SJSA1 (cell line): ENCODE measurements around the gene MCRS1. TPM values are rescaled to one million over a fixed set of nuclear protein-coding genes. Genes with fewer than 3 reads are reported as not detected.

ENCODE experiments used
- DNase-seq, 2 experiments: peaks; one replicate each; pipeline ENCODE4 v3.0.0-alpha.2; 2015 to 2020; ENCODE audit warnings: low spot score in 2 of 2, low read depth in 1 of 2
- H3K27ac ChIP-seq: fragments of 250-450 bp; sonication (Bioruptor Pico); 2 replicates; pipeline ENCODE4 v1.5.1; 2020; ENCODE audit warnings: mild to moderate bottlenecking, moderate library complexity
- H3K27me3 ChIP-seq: fragments of 250-450 bp; sonication (Bioruptor Pico); replicated peaks from 2 replicates; pipeline ENCODE4 v1.5.1; 2020; ENCODE audit warnings: mild to moderate bottlenecking, moderate library complexity
- H3K36me3 ChIP-seq: fragments of 250-450 bp; sonication (Bioruptor Pico); 2 replicates; pipeline ENCODE4 v1.5.1; 2020; ENCODE audit warnings: mild to moderate bottlenecking
- H3K4me1 ChIP-seq: fragments of 250-450 bp; sonication (Bioruptor Pico); replicated peaks from 2 replicates; pipeline ENCODE4 v1.6.1; 2021; ENCODE audit warnings: mild to moderate bottlenecking
- H3K4me3 ChIP-seq: fragments of 250-450 bp; sonication (Bioruptor Pico); 2 replicates; pipeline ENCODE4 v1.5.1; 2020; ENCODE audit warnings: mild to moderate bottlenecking
- H3K9me3 ChIP-seq: fragments of 250-450 bp; sonication (Bioruptor Pico); replicated peaks from 2 replicates; pipeline ENCODE4 v1.5.1; 2020; ENCODE audit warnings: mild to moderate bottlenecking
- total RNA-seq: library from RNA; depleted of rRNA; stranded (reverse); fragments of >200 nt; shearing (Covaris generic); gene quantifications from 2 replicates; pipeline ENCODE4 v1.2.3, GENCODE V29; 2014

Gene MCRS1
- total RNA-seq, 1 experiment from 2014 or later: 73.6 TPM

GRCh38 chr12:49588721-49589516, 21.0 kb upstream of the MCRS1 start:
- Histone ChIP-seq H3K27me3 (no peaks in the 10 kb centered on the region), H3K27ac (no peak overlapping the region), H3K36me3 (no peaks in the 10 kb centered on the region; the same call in 1 of the 2 replicates), H3K4me1 (no peaks in the 10 kb centered on the region), H3K9me3 (no peaks in the 10 kb centered on the region), H3K4me3 (no peak overlapping the region)
- no peak for DNase-seq

- Histone ChIP-seq H3K36me3 (no peaks in the 10 kb centered on the region; the same call in 1 of the 2 replicates), H3K27me3 (no peaks in the 10 kb centered on the region), H3K27ac (no peak overlapping the region), H3K4me3 (no peak overlapping the region), H3K9me3 (no peaks in the 10 kb centered on the region), H3K4me1 (no peaks in the 10 kb centered on the region)
- no peak for DNase-seq
Measured at GRCh38 chr12:49588281-49588680, 20.3 kb upstream of the MCRS1 start.

- no peak overlapping the region for H3K27ac ChIP-seq
- no peaks in the 10 kb centered on the region; the same call in 1 of the 2 replicates for H3K36me3 ChIP-seq
- H3K27me3 ChIP-seq: no peaks in the 10 kb centered on the region
- no peak overlapping the region for H3K4me3 ChIP-seq
- no peaks in the 10 kb centered on the region for H3K4me1 ChIP-seq
- DNase-seq: no peak
- H3K9me3 ChIP-seq: no peaks in the 10 kb centered on the region
Measured at GRCh38 chr12:49587174-49587908, 19.4 kb upstream of the MCRS1 start.

GRCh38 chr12:49585477-49586459, 17.8 kb upstream of the MCRS1 start:
- Histone ChIP-seq H3K9me3 (no peaks in the 10 kb centered on the region), H3K36me3 (no peaks in the 10 kb centered on the region; the same call in 1 of the 2 replicates), H3K4me3 (no peak overlapping the region), H3K27me3 (no peaks in the 10 kb centered on the region), H3K4me1 (no peaks in the 10 kb centered on the region), H3K27ac (no peak overlapping the region)
- no peak for DNase-seq

GRCh38 chr12:49584591-49584990, 16.6 kb upstream of the MCRS1 start:
- Histone ChIP-seq H3K4me1 (no peaks in the 10 kb centered on the region), H3K27me3 (no peaks in the 10 kb centered on the region), H3K9me3 (no peaks in the 10 kb centered on the region), H3K27ac (no peak overlapping the region), H3K4me3 (no peak overlapping the region), H3K36me3 (no peaks in the 10 kb centered on the region; the same call in 1 of the 2 replicates)
- no peak for DNase-seq

GRCh38 chr12:49583366-49584094, 15.6 kb upstream of the MCRS1 start:
- Histone ChIP-seq H3K27ac (no peak overlapping the region), H3K4me3 (no peak overlapping the region), H3K4me1 (no peaks in the 10 kb centered on the region), H3K36me3 (no peaks in the 10 kb centered on the region; the same call in 1 of the 2 replicates), H3K27me3 (no peaks in the 10 kb centered on the region), H3K9me3 (no peaks in the 10 kb centered on the region)
- DNase-seq: no peak

GRCh38 chr12:49582850-49583249, 14.9 kb upstream of the MCRS1 start:
- Histone ChIP-seq H3K27me3 (no peaks in the 10 kb centered on the region), H3K4me3 (no peak overlapping the region), H3K9me3 (no peaks in the 10 kb centered on the region), H3K27ac (no peak overlapping the region), H3K4me1 (no peaks in the 10 kb centered on the region), H3K36me3 (no peaks in the 10 kb centered on the region; the same call in 1 of the 2 replicates)
- no peak for DNase-seq

GRCh38 chr12:49582201-49582600, 14.3 kb upstream of the MCRS1 start:
- no peak for DNase-seq
- no peak overlapping the region for H3K4me3 ChIP-seq
- H3K27ac ChIP-seq: no peak overlapping the region

GRCh38 chr12:49580572-49581535, 12.9 kb upstream of the MCRS1 start:
- Histone ChIP-seq H3K9me3 (no peaks in the 10 kb centered on the region), H3K4me3 (no peak overlapping the region), H3K4me1 (no peaks in the 10 kb centered on the region), H3K27me3 (no peaks in the 10 kb centered on the region), H3K36me3 (no peaks in the 10 kb centered on the region; the same call in 1 of the 2 replicates), H3K27ac (no peak overlapping the region)
- DNase-seq: peak; percentile 74 to 83

More at GRCh38 chr12:49582201-49582600, 14.3 kb upstream of the MCRS1 start:
- H3K4me1 ChIP-seq: no peaks in the 10 kb centered on the region
- no peaks in the 10 kb centered on the region; the same call in 1 of the 2 replicates for H3K36me3 ChIP-seq
- no peaks in the 10 kb centered on the region for H3K9me3 ChIP-seq
- H3K27me3 ChIP-seq: no peaks in the 10 kb centered on the region

GRCh38 chr12:49578471-49579112, 10.7 kb upstream of the MCRS1 start:
- no peak for DNase-seq
- no peak overlapping the region for H3K27ac ChIP-seq
- no peak overlapping the region for H3K4me3 ChIP-seq
- no peaks in the 10 kb centered on the region for H3K4me1 ChIP-seq
- no peaks in the 10 kb centered on the region for H3K27me3 ChIP-seq
- H3K36me3 ChIP-seq: no peaks in the 10 kb centered on the region
- H3K9me3 ChIP-seq: no peaks in the 10 kb centered on the region

- no peaks in the 10 kb centered on the region for H3K36me3 ChIP-seq
- no peak overlapping the region for H3K27ac ChIP-seq
- no peak for DNase-seq
- H3K4me3 ChIP-seq: no peak overlapping the region
- no peaks in the 10 kb centered on the region for H3K9me3 ChIP-seq
- H3K4me1 ChIP-seq: no peaks in the 10 kb centered on the region
- H3K27me3 ChIP-seq: no peaks in the 10 kb centered on the region
Measured at GRCh38 chr12:49577589-49578315, 9.8 kb upstream of the MCRS1 start.
